K562 (cell line): ENCODE measurements around the gene LMOD1. TPM values are rescaled to one million over a fixed set of nuclear protein-coding genes. Genes with fewer than 3 reads are reported as not detected.
A peak's percentile ranks its signal among the peaks of the same experiment; 100 is the strongest.

Experiments
- ATAC-seq: fragments of 200-7000 bp; cut with Tn5 transposase; 3 replicates; pipeline ENCODE4 v1.9.1; 2020; ENCODE audit warnings: moderate library complexity
- BruUV-seq: library from RNA; stranded (reverse); fragments of 400-500 nt; replicated peaks from 2 replicates; lab custom pipeline; 2021; lab: Mats Ljungman, UMichigan
- CTCF ChIA-PET: fragments of 300-600 bp; formaldehyde crosslinking; extraction: SDS; loops from one replicate; lab custom pipeline; 2021; ENCODE audit warnings: low intra/inter-chr PET ratio; lab: Yijun Ruan, JAX
- POLR2A ChIA-PET: fragments of 300-600, 350-650 bp; sonication (Branson Sonifier 250); formaldehyde crosslinking; extraction: SDS; loops from one replicate; lab custom pipeline; 2021; ENCODE audit warnings: antibody characterized with exemption, inconsistent platforms; lab: Yijun Ruan, JAX
- DNase-seq, 4 experiments: peaks; one replicate each; pipeline versions ENCODE4 v3.0.0 to v3.0.0-alpha.2; 2011 to 2018; ENCODE audit warnings: low spot score in 3 of 4, mixed read lengths in 3 of 4; ENCODE audit errors: extremely low read depth in 1 of 4
- FAIRE-seq: peaks from 2 replicates; lab custom pipeline; 2011; peaks lifted over from hg19 to GRCh38; lab: Jason Lieb, UNC
- H2AFZ ChIP-seq: 2 replicates; pipeline ENCODE4 v1.6.0; 2011; ENCODE audit warnings: low read depth, low read length, control low read depth, inconsistent platforms
- H3K27ac ChIP-seq: fragments of 200-600 bp; 3 replicates; pipeline ENCODE4 v1.8.0; 2011; ENCODE audit warnings: low read depth, mild to moderate bottlenecking, control low read depth, inconsistent platforms, low read length, moderate library complexity, mixed read lengths; ENCODE audit errors: extremely low read depth
- H3K27me3 ChIP-seq, 2 experiments: fragments of 300-600 bp in 1 of 2; 2 replicates in 1 of 2; 3 replicates in 1 of 2; pipeline versions ENCODE4 v1.6.0 to v1.8.0; 2011; ENCODE audit warnings: inconsistent platforms in 2 of 2, low read length in 2 of 2, mild to moderate bottlenecking in 1 of 2, mixed read lengths in 1 of 2, moderate library complexity in 1 of 2; ENCODE audit not compliant: control insufficient read depth in 2 of 2, insufficient read depth in 2 of 2
- H3K36me3 ChIP-seq: fragments of 300-600 bp; 3 replicates; pipeline ENCODE4 v1.8.0; 2011; ENCODE audit warnings: mild to moderate bottlenecking, low read length, inconsistent platforms; ENCODE audit not compliant: control insufficient read depth, insufficient read depth
- H3K4me1 ChIP-seq, 2 experiments: fragments of 200-600 bp in 1 of 2; replicated peaks in 1 of 2; 2 replicates in 1 of 2; 3 replicates in 1 of 2; pipeline versions ENCODE4 v1.5.1 to v1.8.0; 2011; ENCODE audit warnings: inconsistent platforms in 2 of 2, low read length in 2 of 2, mild to moderate bottlenecking in 1 of 2, mixed read lengths in 1 of 2, moderate library complexity in 1 of 2; ENCODE audit not compliant: control insufficient read depth in 2 of 2, insufficient read depth in 2 of 2
- H3K4me2 ChIP-seq: 2 replicates; pipeline ENCODE4 v1.6.1; 2011; ENCODE audit warnings: low read length, control low read depth, inconsistent platforms, mixed read lengths; ENCODE audit not compliant: insufficient read depth
- H3K4me3 ChIP-seq: fragments of 200-600 bp; sonication (generic), shearing (Covaris generic); 2 replicates; pipeline ENCODE4 v1.5.1; 2016; ENCODE audit warnings: control low read depth, inconsistent platforms
- H3K79me2 ChIP-seq: fragments of 200-600 bp; 3 replicates; pipeline ENCODE4 v1.8.0; 2011; ENCODE audit warnings: low read length, inconsistent platforms; ENCODE audit not compliant: control insufficient read depth, insufficient read depth
- H3K9ac ChIP-seq, 2 experiments: 2 replicates each; pipeline versions ENCODE4 v1.6.0 to v1.6.1; 2011; ENCODE audit warnings: low read depth in 2 of 2, low read length in 2 of 2, control low read depth in 1 of 2, inconsistent platforms in 1 of 2, mild to moderate bottlenecking in 1 of 2, mixed read lengths in 1 of 2; ENCODE audit not compliant: insufficient read depth in 1 of 2
- H3K9me1 ChIP-seq: one replicate; pipeline ENCODE4 v1.6.0; 2011; ENCODE audit warnings: inconsistent platforms, mild to moderate bottlenecking, low read length, moderate library complexity; ENCODE audit not compliant: control insufficient read depth, insufficient read depth
- H3K9me3 ChIP-seq: replicated peaks from 2 replicates; pipeline ENCODE4 v1.5.1; 2011; ENCODE audit warnings: low read depth, low read length, inconsistent platforms; ENCODE audit not compliant: control insufficient read depth, insufficient read depth
- H4K20me1 ChIP-seq: replicated peaks from 2 replicates; pipeline ENCODE4 v1.6.1; 2011; ENCODE audit warnings: low read length, inconsistent platforms, mixed read lengths; ENCODE audit not compliant: control insufficient read depth, insufficient read depth
- ARID3A ChIP-seq: IDR thresholded peaks from 2 replicates; pipeline ENCODE4 v1.6.1; 2012; ENCODE audit warnings: low read depth, low read length, improper control_type of control experiment, borderline replicate concordance
- DLX4 ChIP-seq: fragments of 250-450 bp; sonication (Bioruptor Pico); IDR thresholded peaks from 2 replicates; pipeline ENCODE4 v1.6.1; 2021; ENCODE audit warnings: mild to moderate bottlenecking
- E2F1 ChIP-seq: sonication (generic); formaldehyde crosslinking; IDR thresholded peaks from 2 replicates; pipeline ENCODE4 v1.8.1; 2023; ENCODE audit warnings: mild to moderate bottlenecking, missing genetic modification reagents, moderate library complexity
- JUN ChIP-seq, 2 experiments: sonication (generic) in 1 of 2; formaldehyde crosslinking in 1 of 2; IDR thresholded peaks; 2 replicates each; pipeline versions ENCODE4 v1.6.1 to v1.8.0; 2012 to 2022; ENCODE audit warnings: borderline replicate concordance in 2 of 2, mild to moderate bottlenecking in 2 of 2, improper control_type of control experiment in 1 of 2, low read depth in 1 of 2, low read length in 1 of 2, missing genetic modification reagents in 1 of 2
- KDM5B ChIP-seq: fragments of 200-600 bp; sonication (generic); IDR thresholded peaks from 2 replicates; pipeline ENCODE4 v1.6.1; 2012; ENCODE audit warnings: low read depth, mild to moderate bottlenecking, moderate library complexity, low read length, control low read depth, inconsistent platforms; ENCODE audit not compliant: insufficient replicate concordance
- MAFF ChIP-seq: IDR thresholded peaks from 2 replicates; pipeline ENCODE4 v1.6.1; 2012; ENCODE audit warnings: low read length, improper control_type of control experiment
- POLR2G ChIP-seq: fragments of 200-400 bp; formaldehyde crosslinking; IDR thresholded peaks from 2 replicates; pipeline ENCODE4 v1.6.1; 2017; ENCODE audit warnings: low read depth, mild to moderate bottlenecking, antibody characterized with exemption, low read length, moderate library complexity
- PPARD ChIP-seq: fragments of 250-450 bp; sonication (Bioruptor Pico); IDR thresholded peaks from 2 replicates; pipeline ENCODE4 v1.8.0; 2022; ENCODE audit warnings: inconsistent platforms, mild to moderate bottlenecking, moderate library complexity
- TEAD2 ChIP-seq: fragments of 450-650 bp; IDR thresholded peaks from 2 replicates; pipeline ENCODE4 v1.6.1; 2016; ENCODE audit warnings: missing genetic modification characterization, control low read depth, missing compliant biosample characterization
- ZNF121 ChIP-seq: sonication (generic); formaldehyde crosslinking; conservative IDR thresholded peaks from 2 replicates; pipeline ENCODE4 v1.8.0; 2022; ENCODE audit warnings: missing genetic modification reagents
- ZNF583 ChIP-seq: fragments of 250-450 bp; sonication (Bioruptor Pico); IDR thresholded peaks from 2 replicates; pipeline ENCODE4 v1.4.0; 2020
- WGBS: fragments of 100-300 bp; shearing (Covaris generic); methylation state at CpG from one replicate; pipeline ENCODE4 v1.1.6; 2016; ENCODE audit warnings: low coverage, mixed read lengths; ENCODE audit not compliant: insufficient coverage; ENCODE audit errors: missing lambda C conversion rate; 5-methylcytosine and 5-hydroxymethylcytosine counted together
- in situ Hi-C: fragments of 300-500 bp; cut with MboI; formaldehyde crosslinking; loops from 4 replicates; pipeline ENCODE4 v1.15.0; 2018; ENCODE audit warnings: inconsistent platforms, mixed read lengths
- intact Hi-C: fragments of 100-400 bp; cut with micrococcal nuclease; formaldehyde crosslinking; loops from 2 replicates; pipeline ENCODE4 v1.14.2; 2022
- polyA plus RNA-seq, 8 experiments: library from polyadenylated mRNA; depleted of rRNA in 4 of 8; stranded (reverse) in 5 of 8; unstranded in 3 of 8; fragments of >200 nt; fragmentation: Nextera tagmentation in 2 of 8; fragmentation: Illumina TruSeq in 1 of 8; extraction: Ambion mirVana in 2 of 8; extraction: Trizol in 1 of 8; gene quantifications; 2 replicates each; pipeline versions ENCODE4 v1.2.1 to v1.2.3, GENCODE V29; 2011 to 2014; ENCODE audit warnings: inconsistent platforms in 1 of 8, missing spikeins in 1 of 8
- total RNA-seq, 7 experiments: library from RNA; depleted of rRNA in 6 of 7; stranded (reverse); fragments of >200 nt in 6 of 7; fragmentation: Illumina TruSeq in 2 of 7; extraction: Trizol in 2 of 7; gene quantifications; 2 replicates each; pipeline versions ENCODE4 v1.2.1 to v1.2.3, GENCODE V29; 2011 to 2021; ENCODE audit warnings: low replicate concordance in 1 of 7

The LMOD1 gene
- total and polyA plus RNA-seq, 9 of the 15 experiments (the other 6 are each of a cell fraction or from before 2014, with no cell fraction given) = 0.03 to 0.54 (median 0.38) TPM; not detected in 1

- TF ChIP-seq DLX4 (CRISPR knock-in tag) = no peak
Measured at GRCh38 chr1:201885531-201886075, 60.7 kb downstream of the LMOD1 start (continued).

- ATAC-seq = no peak
- no TSS peak for BruUV-seq
- POLR2A ChIA-PET = interaction anchor here (0.7 to 2.5 kb wide), 7 partner anchors 10 to 275 kb away, joined by 3 to 10 read pairs (median 6); no protein-coding TSS in a partner anchor
- H3K27me3 ChIP-seq = no peaks in the 10 kb centered on the region
- 60% methylated on average over 1 of the region's 1 CpG for WGBS
- TF ChIP-seq TEAD2 (tag) = no peak
- TF ChIP-seq ZNF583 (CRISPR knock-in tag) = no peak
- no peak for TF ChIP-seq ARID3A
- no peak for TF ChIP-seq JUN (IDR thresholded peaks at IDR 0.05; ENCODE audit: borderline replicate concordance, low read depth, low read length)
- 0 out of 2 replicates have a peak, but pooled peaks have one; percentile 47 for TF ChIP-seq JUN (CRISPR knock-in tag; IDR thresholded peaks at IDR 0.05; ENCODE audit: borderline replicate concordance)
- TF ChIP-seq PPARD (CRISPR knock-in tag) = no peak
- no peak for TF ChIP-seq MAFF
- peak; percentile 46; the same call in 1 of the 2 replicates for TF ChIP-seq POLR2G
- no peak for TF ChIP-seq ZNF121
- no peak for TF ChIP-seq E2F1 (CRISPR knock-in tag)
- no peak for TF ChIP-seq KDM5B
- H3K79me2 ChIP-seq = no peaks in the 10 kb centered on the region
- no peaks in the 10 kb centered on the region for H3K9me1 ChIP-seq
- H4K20me1 ChIP-seq = no peaks in the 10 kb centered on the region
- H3K4me2 ChIP-seq = no peak overlapping the region; the same call in 1 of the 2 replicates
- no peak for FAIRE-seq
- no peak overlapping the region for H3K4me3 ChIP-seq
- H3K36me3 ChIP-seq = no peaks in the 10 kb centered on the region
- H3K27ac ChIP-seq = peak overlapping the region; percentile 43; the same call in 2 of the 3 replicates
- no peaks in the 10 kb centered on the region for H3K9me3 ChIP-seq
- in situ Hi-C loops (no loop called here), intact Hi-C loops (loop anchor here (5.0 kb wide), 3 partner anchors 57 to 352 kb away; partner anchors contain the start of gene IPO9)
- DNase-seq = peak in 2 of 4 experiments; percentile 18 to 28
- peak overlapping the region; percentile 62; the same call in 1 of the 2 replicates for H2AFZ ChIP-seq
- CTCF ChIA-PET = no interaction called here
- peaks cover 47 to 55% of the 10 kb centered on the region in 2 experiments for H3K4me1 ChIP-seq
- peak overlapping the region; percentile 28 to 72 for H3K9ac ChIP-seq
Measured at GRCh38 chr1:201884425-201884824, 61.9 kb downstream of the LMOD1 start.
